HepG2 (cell line): ENCODE measurements around the gene RTEL1. TPM values are rescaled to one million over a fixed set of nuclear protein-coding genes. Genes with fewer than 3 reads are reported as not detected.
A peak's percentile ranks its signal among the peaks of the same experiment; 100 is the strongest.

Source experiments
- CSRNP2 ChIP-seq: sonication (generic); formaldehyde crosslinking; conservative IDR thresholded peaks from 2 replicates; pipeline ENCODE4 v1.8.0; 2022; ENCODE audit warnings: low read depth, missing genetic modification reagents
- DMAP1 ChIP-seq: IDR thresholded peaks from 2 replicates; pipeline ENCODE4 v1.6.1; 2016
- HOXA9 ChIP-seq: sonication (generic); formaldehyde crosslinking; IDR thresholded peaks from 2 replicates; pipeline ENCODE4 v1.8.1; 2022; ENCODE audit warnings: missing genetic modification reagents, mild to moderate bottlenecking, moderate library complexity, borderline replicate concordance
- IKZF4 ChIP-seq: sonication (generic); formaldehyde crosslinking; IDR thresholded peaks from 2 replicates; pipeline ENCODE4 v1.5.1; 2020; ENCODE audit warnings: borderline replicate concordance, mild to moderate bottlenecking, low read depth, missing genetic modification reagents; ENCODE audit errors: not compliant biosample characterization
- IRF2 ChIP-seq: IDR thresholded peaks from 2 replicates; pipeline ENCODE4 v1.6.1; 2018; ENCODE audit warnings: missing genetic modification reagents, missing compliant biosample characterization
- KLF13 ChIP-seq: sonication (generic); formaldehyde crosslinking; IDR thresholded peaks from 2 replicates; pipeline ENCODE4 v1.4.0; 2020; ENCODE audit warnings: mild to moderate bottlenecking, missing genetic modification reagents
- PHF20 ChIP-seq: sonication (generic); formaldehyde crosslinking; IDR thresholded peaks from 2 replicates; pipeline ENCODE4 v1.5.0; 2020; ENCODE audit warnings: mild to moderate bottlenecking, missing genetic modification reagents
- PTBP1 ChIP-seq: fragments of 200-400 bp; formaldehyde crosslinking; IDR thresholded peaks from 2 replicates; pipeline ENCODE4 v1.6.1; 2018; ENCODE audit warnings: low read length, low read depth; ENCODE audit not compliant: poor library complexity, severe bottlenecking
- STAT6 ChIP-seq: sonication (generic); formaldehyde crosslinking; IDR thresholded peaks from 2 replicates; pipeline ENCODE4 v1.4.0; 2020; ENCODE audit warnings: missing genetic modification reagents, mild to moderate bottlenecking, borderline replicate concordance
- ZNF225 ChIP-seq: sonication (generic); formaldehyde crosslinking; IDR thresholded peaks from 2 replicates; pipeline ENCODE4 v1.4.0; 2020; ENCODE audit warnings: mild to moderate bottlenecking, missing genetic modification reagents
- ZNF281 ChIP-seq: sonication (generic); formaldehyde crosslinking; IDR thresholded peaks from 2 replicates; pipeline ENCODE4 v1.4.0; 2020; ENCODE audit warnings: missing genetic modification reagents, borderline replicate concordance
- ZNF614 ChIP-seq: IDR thresholded peaks from 2 replicates; pipeline ENCODE4 v1.6.1; 2018; ENCODE audit warnings: missing biosample characterization, missing genetic modification reagents, inconsistent platforms, borderline replicate concordance
- ZNF652 ChIP-seq: IDR thresholded peaks from 2 replicates; pipeline ENCODE4 v1.6.1; 2016; ENCODE audit warnings: low read depth, borderline replicate concordance
- ZNF841 ChIP-seq: sonication (generic); formaldehyde crosslinking; IDR thresholded peaks from 2 replicates; pipeline ENCODE4 v1.8.1; 2023; ENCODE audit warnings: missing genetic modification reagents, borderline replicate concordance
- polyA plus RNA-seq, 8 experiments: library from polyadenylated mRNA; depleted of rRNA in 3 of 8; stranded (reverse) in 7 of 8; unstranded in 1 of 8; fragments of >200 nt; fragmentation: Illumina TruSeq in 4 of 8; extraction: Trizol in 4 of 8; gene quantifications; 2 replicates each; pipeline versions ENCODE4 v1.2.1 to v1.2.3, GENCODE V29; 2011 to 2016; ENCODE audit warnings: low read depth in 4 of 8, missing spikeins in 1 of 8, mixed read lengths in 1 of 8; ENCODE audit not compliant: insufficient read depth in 1 of 8
- total RNA-seq, 5 experiments: library from RNA; depleted of rRNA; stranded (reverse); fragments of >200 nt; fragmentation: Illumina TruSeq; extraction: Trizol; gene quantifications; 2 replicates each; pipeline ENCODE4 v1.2.3, GENCODE V29; 2016; ENCODE audit warnings: low read depth in 1 of 5

The RTEL1 gene
- total and polyA plus RNA-seq, 2 of the 13 experiments (the other 11 are each of a cell fraction or from before 2014, with no cell fraction given): 21.8 to 36.4 TPM

- TF ChIP-seq ZNF281 (CRISPR knock-in tag) (no peak), ZNF841 (CRISPR knock-in tag) (no peak), PTBP1 (no peak), PHF20 (CRISPR knock-in tag) (no peak), ZNF652 (no peak), ZNF225 (peak; percentile 43), IRF2 (no peak), DMAP1 (CRISPR knock-in tag) (no peak), IKZF4 (CRISPR knock-in tag) (no peak), STAT6 (no peak), ZNF614 (no peak), CSRNP2 (CRISPR knock-in tag) (no peak), HOXA9 (no peak), KLF13 (0 out of 2 replicates have a peak, but pooled peaks have one; percentile 16)
These were observed 714 bp upstream of the RTEL1 start (continued) for GRCh38 chr20:63657260-63657936.
